ENCODE measurements around the gene GOLGA2. TPM values are rescaled to one million over a fixed set of nuclear protein-coding genes. Genes with fewer than 3 reads are reported as not detected.
A peak's percentile ranks its signal among the peaks of the same experiment; 100 is the strongest.

Gene GOLGA2
- total RNA-seq (2014; rRNA removed; shearing (Covaris generic); ENCODE audit: low replicate concordance): 16.2 and 75.3 TPM in 2 replicates

- H2AFZ ChIP-seq (ENCODE audit: low read length): peak within 1 kb of the TSS; percentile 44; the same call in 1 of the 2 replicates
- no peaks in the 10 kb centered on the region for H4K20me1 ChIP-seq (ENCODE audit: insufficient read depth, low read depth, low read length)
- DNase-seq: peak; percentile 63
Observed at GRCh38 chr9:128275198-128276007, at the start of gene GOLGA2. Gene GOLGA2, minus strand, starts transcription at chr9:128276007. Its CDS starts 31 bp downstream, at chr9:128275976.

DNA sequence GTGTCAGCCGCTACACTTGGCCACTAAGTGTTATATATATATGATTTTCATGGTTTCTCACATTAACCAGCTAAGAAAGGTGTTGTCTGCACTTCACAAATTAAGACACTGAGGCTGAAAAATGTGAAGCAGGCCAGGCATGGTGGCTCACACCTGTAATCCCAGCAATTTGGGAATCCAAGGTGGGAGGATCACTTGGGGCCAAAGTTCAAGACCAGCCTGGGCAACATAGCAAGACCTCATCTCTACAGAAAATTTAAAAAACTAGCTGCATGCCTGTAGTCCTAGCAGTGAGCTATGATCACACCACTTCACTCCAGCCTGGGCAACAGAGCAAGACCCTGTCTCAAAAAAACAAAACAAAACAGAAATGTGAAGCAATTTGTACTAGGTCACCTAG lies 48.6 kb upstream of the GOLGA2 start:
- H3K4me3 ChIP-seq (ENCODE audit: low read length): peak overlapping the region; percentile 85
- peaks cover 43% of the 10 kb centered on the region for H3K79me2 ChIP-seq (ENCODE audit: low read length)

More at GRCh38 chr9:128275198-128276007, at the start of gene GOLGA2:
- H3K4me2 ChIP-seq (ENCODE audit: low read depth, low read length, poor library complexity, severe bottlenecking): peak within 1 kb of the TSS; percentile 95
- H3K27me3 ChIP-seq (ENCODE audit: low read length): no peaks in the 10 kb centered on the region
- peak within 1 kb of the TSS; percentile 93 for H3K4me3 ChIP-seq (ENCODE audit: low read length)
- H3K9ac ChIP-seq (ENCODE audit: low read length): peak within 1 kb of the TSS; percentile 97
- H3K79me2 ChIP-seq (ENCODE audit: low read length): peaks cover 30% of the 10 kb centered on the region
- H3K27ac ChIP-seq (ENCODE audit: low read length): peak within 1 kb of the TSS; percentile 66; the same call in 1 of the 2 replicates
- no peaks in the 10 kb centered on the region for H3K9me2 ChIP-seq (replicated peaks; ENCODE audit: insufficient read depth, low read length)
- H3K4me1 ChIP-seq (ENCODE audit: low read length): peaks cover 24% of the 10 kb centered on the region
- H3K9me3 ChIP-seq (ENCODE audit: low read length): no peaks in the 10 kb centered on the region
- peaks cover 2% of the 10 kb centered on the region; the same call in 1 of the 2 replicates for H3K36me3 ChIP-seq (ENCODE audit: insufficient read depth, low read length)

DNA sequence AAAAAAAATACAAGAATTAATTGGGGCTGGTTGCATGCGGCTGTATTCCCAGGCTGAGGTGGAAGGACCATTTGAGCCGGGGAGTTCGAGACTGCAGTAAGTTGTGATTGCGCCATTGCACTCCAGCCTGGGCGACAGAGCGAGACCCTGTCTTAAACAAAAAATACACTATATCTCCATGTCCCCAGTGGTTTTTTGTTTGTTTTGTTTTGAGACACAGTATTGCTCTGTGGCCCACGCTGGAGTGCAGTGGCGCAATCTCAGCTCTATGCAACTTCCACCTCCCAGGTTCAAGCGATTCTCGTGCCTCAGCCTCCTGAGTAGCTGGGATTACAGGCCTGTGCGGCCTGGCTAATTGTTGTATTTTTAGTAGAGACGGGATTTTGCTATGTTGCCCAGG lies 48.0 kb upstream of the GOLGA2 start:
- H3K4me1 ChIP-seq (ENCODE audit: low read length): peaks cover 21% of the 10 kb centered on the region
- peak overlapping the region; percentile 85 for H3K4me3 ChIP-seq (ENCODE audit: low read length)
- peak overlapping the region; percentile 92 for H3K4me2 ChIP-seq (ENCODE audit: low read depth, low read length, poor library complexity, severe bottlenecking)
- no peaks in the 10 kb centered on the region for H3K9me2 ChIP-seq (replicated peaks; ENCODE audit: insufficient read depth, low read length)
- H3K9ac ChIP-seq (ENCODE audit: low read length): peak overlapping the region; percentile 88
- no peaks in the 10 kb centered on the region for H3K27me3 ChIP-seq (ENCODE audit: low read length)
- H2AFZ ChIP-seq (ENCODE audit: low read length): no peak overlapping the region
- H3K9me3 ChIP-seq (ENCODE audit: low read length): no peaks in the 10 kb centered on the region
- peaks cover 43% of the 10 kb centered on the region for H3K79me2 ChIP-seq (ENCODE audit: low read length)
- no peaks in the 10 kb centered on the region for H4K20me1 ChIP-seq (ENCODE audit: insufficient read depth, low read depth, low read length)
- no peak overlapping the region for H3K27ac ChIP-seq (ENCODE audit: low read length)
- no peak for DNase-seq
- H3K36me3 ChIP-seq (ENCODE audit: insufficient read depth, low read length): peaks cover 2% of the 10 kb centered on the region; the same call in 1 of the 2 replicates

More for the DNA sequence above, 48.6 kb upstream of the GOLGA2 start:
- H3K4me1 ChIP-seq (ENCODE audit: low read length): peaks cover 21% of the 10 kb centered on the region
- H3K9me2 ChIP-seq (replicated peaks; ENCODE audit: insufficient read depth, low read length): no peaks in the 10 kb centered on the region
- H3K36me3 ChIP-seq (ENCODE audit: insufficient read depth, low read length): peaks cover 2% of the 10 kb centered on the region; the same call in 1 of the 2 replicates
- no peak for DNase-seq
- H2AFZ ChIP-seq (ENCODE audit: low read length): no peak overlapping the region
- H3K27ac ChIP-seq (ENCODE audit: low read length): no peak overlapping the region
- no peaks in the 10 kb centered on the region for H3K9me3 ChIP-seq (ENCODE audit: low read length)
- H4K20me1 ChIP-seq (ENCODE audit: insufficient read depth, low read depth, low read length): no peaks in the 10 kb centered on the region
- H3K27me3 ChIP-seq (ENCODE audit: low read length): no peaks in the 10 kb centered on the region
- H3K4me2 ChIP-seq (ENCODE audit: low read depth, low read length, poor library complexity, severe bottlenecking): peak overlapping the region; percentile 92
- H3K9ac ChIP-seq (ENCODE audit: low read length): peak overlapping the region; percentile 88

DNA sequence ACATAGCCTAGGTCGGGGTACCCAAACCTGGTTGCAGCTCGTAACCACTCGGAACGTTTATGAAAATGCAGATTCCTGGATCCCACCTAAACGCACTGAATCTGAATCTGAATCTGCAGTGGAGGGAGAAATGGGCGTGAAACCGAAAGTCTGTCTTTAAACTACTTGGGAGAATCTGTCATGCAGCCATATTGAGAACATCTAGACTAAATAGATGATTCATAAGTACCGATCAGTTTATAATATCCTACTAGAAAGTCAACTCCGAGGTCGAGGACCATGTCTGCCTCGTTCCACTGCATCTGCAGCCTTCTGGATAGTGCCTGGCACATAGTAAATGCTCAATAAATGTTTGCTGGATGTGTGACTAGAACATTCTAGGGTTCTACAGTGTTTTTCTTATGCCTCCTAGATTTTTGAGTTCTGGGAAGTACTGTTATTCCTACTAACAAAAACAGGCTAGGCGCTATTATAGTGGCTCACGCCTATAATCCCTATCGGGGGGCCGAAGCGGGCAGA lies 47.5 kb upstream of the GOLGA2 start:
- H3K36me3 ChIP-seq (ENCODE audit: insufficient read depth, low read length): peaks cover 2% of the 10 kb centered on the region; the same call in 1 of the 2 replicates
- H3K4me2 ChIP-seq (ENCODE audit: low read depth, low read length, poor library complexity, severe bottlenecking): peak overlapping the region; percentile 92
- peak overlapping the region; percentile 94 for H2AFZ ChIP-seq (ENCODE audit: low read length)
- H4K20me1 ChIP-seq (ENCODE audit: insufficient read depth, low read depth, low read length): no peaks in the 10 kb centered on the region
- H3K4me3 ChIP-seq (ENCODE audit: low read length): peak overlapping the region; percentile 85
- H3K79me2 ChIP-seq (ENCODE audit: low read length): peaks cover 43% of the 10 kb centered on the region
- peaks cover 21% of the 10 kb centered on the region for H3K4me1 ChIP-seq (ENCODE audit: low read length)
- H3K27me3 ChIP-seq (ENCODE audit: low read length): no peaks in the 10 kb centered on the region
- H3K9ac ChIP-seq (ENCODE audit: low read length): peak overlapping the region; percentile 88
- peak overlapping the region; percentile 85 for H3K27ac ChIP-seq (ENCODE audit: low read length)
- no peaks in the 10 kb centered on the region for H3K9me2 ChIP-seq (replicated peaks; ENCODE audit: insufficient read depth, low read length)
- no peak for DNase-seq
- no peaks in the 10 kb centered on the region for H3K9me3 ChIP-seq (ENCODE audit: low read length)

DNA sequence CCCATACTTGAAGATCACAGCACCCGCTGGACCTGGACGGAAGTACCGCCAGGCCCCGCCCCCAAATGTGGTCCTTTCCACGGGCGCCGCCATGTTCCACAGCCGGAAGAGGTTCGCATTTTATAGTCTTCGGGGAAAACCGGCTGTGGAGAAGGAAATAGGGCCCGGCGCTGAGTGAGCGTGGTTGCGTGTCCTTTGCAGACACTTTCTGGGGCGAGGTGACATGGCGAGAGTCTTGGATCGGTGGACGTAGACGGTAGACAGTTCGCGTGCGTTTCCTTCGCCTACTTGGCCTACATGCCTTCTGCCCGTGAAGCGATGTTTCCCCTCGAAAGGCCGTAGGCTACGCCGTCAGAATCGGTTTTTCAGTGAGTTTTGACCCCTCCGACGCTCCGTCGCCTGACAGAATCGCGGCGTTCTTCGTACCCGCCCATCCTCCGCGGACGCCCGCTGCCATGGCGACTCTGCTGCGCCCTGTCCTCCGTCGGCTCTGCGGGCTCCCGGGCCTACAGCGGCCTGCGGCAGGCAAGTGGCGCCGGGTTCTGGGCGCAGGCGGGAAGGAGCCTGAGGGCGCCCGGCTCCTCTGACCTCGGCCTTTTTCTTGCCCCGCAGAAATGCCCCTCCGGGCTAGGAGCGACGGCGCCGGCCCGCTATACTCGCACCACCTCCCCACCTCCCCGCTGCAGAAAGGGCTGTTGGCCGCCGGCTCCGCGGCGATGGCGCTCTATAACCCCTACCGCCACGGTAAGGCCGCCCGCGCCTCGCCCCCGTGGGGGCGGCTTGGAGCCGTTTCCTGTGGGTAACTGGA lies 46.8 kb upstream of the GOLGA2 start, which contains the start of the genes COQ4 and TRUB2:
Gene COQ4, plus strand, starts transcription at position 436 of the 808 bp plus-strand sequence. Its CDS starts 20 bp downstream, at position 456.
Gene TRUB2, minus strand, starts transcription at position 44 of the 808 bp plus-strand sequence. Its CDS starts 39 bp downstream, at position 5.
- Histone ChIP-seq H3K4me3 (ENCODE audit: low read length) (peak within 1 kb of the TSS; percentile 85), H3K4me2 (ENCODE audit: low read depth, low read length, poor library complexity, severe bottlenecking) (peak within 1 kb of the TSS; percentile 92), H3K9ac (ENCODE audit: low read length) (peak within 1 kb of the TSS; percentile 88), H3K27me3 (ENCODE audit: low read length) (no peaks in the 10 kb centered on the region), H3K27ac (ENCODE audit: low read length) (peak within 1 kb of the TSS; percentile 85), H3K9me3 (ENCODE audit: low read length) (no peaks in the 10 kb centered on the region), H2AFZ (ENCODE audit: low read length) (peak within 1 kb of the TSS; percentile 94), H3K9me2 (replicated peaks; ENCODE audit: insufficient read depth, low read length) (no peaks in the 10 kb centered on the region), H3K79me2 (ENCODE audit: low read length) (peaks cover 43% of the 10 kb centered on the region), H4K20me1 (ENCODE audit: insufficient read depth, low read depth, low read length) (no peaks in the 10 kb centered on the region), H3K36me3 (ENCODE audit: insufficient read depth, low read length) (peaks cover 2% of the 10 kb centered on the region; the same call in 1 of the 2 replicates), H3K4me1 (ENCODE audit: low read length) (peaks cover 21% of the 10 kb centered on the region)
- peak; percentile 98 for DNase-seq

GRCh38 chr9:128321879-128322403 lies 46.1 kb upstream of the GOLGA2 start:
- peak overlapping the region; percentile 85 for H3K4me3 ChIP-seq (ENCODE audit: low read length)
- no peaks in the 10 kb centered on the region for H4K20me1 ChIP-seq (ENCODE audit: insufficient read depth, low read depth, low read length)
- no peak for DNase-seq
- peaks cover 21% of the 10 kb centered on the region for H3K4me1 ChIP-seq (ENCODE audit: low read length)
- peaks cover 2% of the 10 kb centered on the region; the same call in 1 of the 2 replicates for H3K36me3 ChIP-seq (ENCODE audit: insufficient read depth, low read length)
- H3K27ac ChIP-seq (ENCODE audit: low read length): no peak overlapping the region
- no peaks in the 10 kb centered on the region for H3K9me2 ChIP-seq (replicated peaks; ENCODE audit: insufficient read depth, low read length)
- peak overlapping the region; percentile 88 for H3K9ac ChIP-seq (ENCODE audit: low read length)
- no peaks in the 10 kb centered on the region for H3K9me3 ChIP-seq (ENCODE audit: low read length)
- H3K79me2 ChIP-seq (ENCODE audit: low read length): peaks cover 43% of the 10 kb centered on the region
- peak overlapping the region; percentile 94 for H2AFZ ChIP-seq (ENCODE audit: low read length)
- no peaks in the 10 kb centered on the region for H3K27me3 ChIP-seq (ENCODE audit: low read length)
- H3K4me2 ChIP-seq (ENCODE audit: low read depth, low read length, poor library complexity, severe bottlenecking): peak overlapping the region; percentile 92

GRCh38 chr9:128321343-128321742 lies 45.5 kb upstream of the GOLGA2 start:
- no peaks in the 10 kb centered on the region for H3K9me2 ChIP-seq (replicated peaks; ENCODE audit: insufficient read depth, low read length)

More at GRCh38 chr9:128321343-128321742, 45.5 kb upstream of the GOLGA2 start:
- no peak overlapping the region for H3K27ac ChIP-seq (ENCODE audit: low read length)
- H3K4me2 ChIP-seq (ENCODE audit: low read depth, low read length, poor library complexity, severe bottlenecking): peak overlapping the region; percentile 92
- H4K20me1 ChIP-seq (ENCODE audit: insufficient read depth, low read depth, low read length): no peaks in the 10 kb centered on the region
- no peaks in the 10 kb centered on the region for H3K9me3 ChIP-seq (ENCODE audit: low read length)
- H3K9ac ChIP-seq (ENCODE audit: low read length): peak overlapping the region; percentile 88
- no peak overlapping the region for H2AFZ ChIP-seq (ENCODE audit: low read length)
- H3K79me2 ChIP-seq (ENCODE audit: low read length): peaks cover 43% of the 10 kb centered on the region
- peaks cover 21% of the 10 kb centered on the region for H3K4me1 ChIP-seq (ENCODE audit: low read length)
- no peak for DNase-seq
- peaks cover 7% of the 10 kb centered on the region; the same call in 1 of the 2 replicates for H3K36me3 ChIP-seq (ENCODE audit: insufficient read depth, low read length)
- no peaks in the 10 kb centered on the region for H3K27me3 ChIP-seq (ENCODE audit: low read length)
- peak overlapping the region; percentile 85 for H3K4me3 ChIP-seq (ENCODE audit: low read length)

Data from Karpas-422 (cell line).